Activated CD8-positive, alpha-beta memory T cell treated with anti-CD3 and anti-CD28 coated beads for 1 hour (primary cell): ENCODE measurements around the gene ARHGAP26.
"Not testable (repeated sequence)": the region's sequence is repeated elsewhere in the genome, so short reads cannot be mapped to it uniquely, and the experiment has no call there.

Experiments used
- DNase-seq, 2 donors: peaks; one replicate each; pipeline ENCODE4 v3.0.0-alpha.2; 2020; ENCODE audit warnings: low read depth in 1 of 2; ENCODE audit errors: extremely low read depth in 1 of 2

The ARHGAP26 gene

DNA sequence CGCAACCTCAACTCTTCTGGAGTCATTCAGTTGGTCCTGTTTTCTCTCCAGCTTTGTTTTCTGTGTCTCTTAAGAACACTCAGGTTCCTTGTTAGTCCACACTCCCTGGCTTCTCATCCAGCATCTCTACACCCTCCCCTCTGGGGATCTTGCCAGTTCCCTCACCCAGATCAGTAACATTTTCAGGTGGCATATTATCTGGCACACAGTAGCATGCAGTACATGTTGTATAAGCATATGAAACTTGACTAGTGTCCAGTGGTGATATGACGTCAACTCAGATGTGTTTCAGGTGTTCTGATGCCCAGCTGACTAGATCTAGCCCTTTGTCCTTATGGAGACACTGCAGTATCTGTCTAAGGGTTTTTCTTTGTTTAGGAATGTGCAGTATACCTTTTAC, 184.3 kb downstream of the ARHGAP26 start:
- no peak for DNase-seq

DNA sequence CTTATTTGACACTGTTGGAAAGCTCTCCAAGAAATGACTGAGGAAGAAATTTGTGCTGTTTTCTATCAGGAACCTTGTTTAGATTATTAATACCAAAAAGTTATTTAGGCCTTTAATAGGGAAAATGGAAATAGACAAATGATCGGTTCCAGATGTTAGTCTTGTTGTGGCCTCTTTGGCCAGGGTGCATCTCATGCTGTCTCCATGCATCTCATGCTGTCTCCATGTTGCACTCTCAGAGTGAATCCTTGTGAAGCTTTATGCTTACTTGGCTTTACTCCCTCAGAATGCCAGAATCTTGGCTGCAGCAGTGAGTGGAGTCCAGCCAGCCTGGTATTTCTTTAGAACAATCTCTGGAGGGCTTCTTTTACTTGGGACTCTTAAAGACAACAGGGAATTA, 185.5 kb downstream of the ARHGAP26 start:
- no peak for DNase-seq

DNA sequence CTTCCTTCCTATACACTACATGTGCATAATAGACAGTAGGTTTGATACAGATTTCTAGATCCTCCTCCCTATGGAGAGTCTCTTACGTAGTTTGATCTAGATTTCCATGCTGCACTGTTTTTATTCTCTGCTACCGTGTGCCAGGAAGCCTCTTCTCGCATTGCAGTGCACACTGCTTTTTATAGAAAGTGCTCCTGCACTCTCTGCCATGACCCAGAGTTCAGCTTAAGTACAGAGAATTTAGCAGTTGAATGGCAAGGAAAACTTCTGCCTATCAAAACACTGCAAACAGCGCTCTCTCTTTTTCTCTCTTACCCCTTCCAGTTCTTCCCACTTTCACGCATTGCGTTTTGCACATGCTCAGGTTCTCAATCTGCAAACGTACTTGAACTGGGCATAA, 187.4 kb downstream of the ARHGAP26 start:
- DNase-seq: no peak

- no peak for DNase-seq
Measured at GRCh38 chr5:142958944-142959682, 188.9 kb downstream of the ARHGAP26 start.

DNA sequence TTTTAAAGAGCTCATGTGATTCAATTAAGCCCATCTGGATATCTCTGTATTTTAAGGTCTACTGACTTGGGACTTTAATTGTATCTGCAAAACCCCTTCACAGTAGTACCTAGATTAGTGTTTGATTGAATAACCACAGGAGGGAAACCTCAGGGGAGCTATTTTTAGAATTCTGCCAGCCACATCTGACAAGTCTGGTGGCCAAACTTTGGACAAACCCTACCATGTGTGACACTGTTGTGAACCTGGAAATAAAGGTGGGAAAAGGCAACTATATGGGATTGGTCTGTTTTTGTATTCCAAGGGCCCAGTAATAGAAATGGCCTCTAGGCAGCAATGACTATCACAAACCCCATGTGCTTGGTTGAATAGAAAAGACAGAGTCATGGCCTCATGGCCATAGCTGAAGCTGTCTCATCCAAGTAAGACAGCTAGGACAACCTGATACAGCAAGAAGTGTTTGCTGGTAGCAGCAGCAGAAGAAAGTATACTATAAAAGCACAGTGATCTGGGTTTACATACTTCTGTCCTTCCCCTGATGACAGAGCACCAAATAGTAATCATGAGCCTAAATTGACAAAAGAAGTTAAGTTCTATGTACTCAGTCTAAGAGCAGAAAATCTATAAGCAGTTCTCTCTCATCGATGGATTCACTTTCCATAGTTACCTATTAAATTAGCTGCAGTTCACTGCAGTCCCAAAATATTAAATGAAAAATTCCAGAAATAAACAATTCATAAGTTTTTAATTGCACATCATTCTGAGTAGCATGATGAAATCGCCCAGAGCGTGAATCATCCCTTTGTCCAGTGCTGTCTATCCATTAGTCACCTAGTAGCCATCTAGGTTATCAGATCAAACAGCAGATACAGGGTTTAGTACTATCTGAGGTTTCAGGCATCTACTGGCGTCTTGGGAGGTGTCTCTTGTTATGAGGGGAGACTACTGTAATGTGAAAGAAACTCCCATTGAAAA, 189.8 kb downstream of the ARHGAP26 start:
- DNase-seq: no peak

- DNase-seq: no peak
Measured at GRCh38 chr5:142961440-142962173, 191.4 kb downstream of the ARHGAP26 start.

GRCh38 chr5:142962174-142962533, 192.0 kb downstream of the ARHGAP26 start:
- no peak for DNase-seq

DNA sequence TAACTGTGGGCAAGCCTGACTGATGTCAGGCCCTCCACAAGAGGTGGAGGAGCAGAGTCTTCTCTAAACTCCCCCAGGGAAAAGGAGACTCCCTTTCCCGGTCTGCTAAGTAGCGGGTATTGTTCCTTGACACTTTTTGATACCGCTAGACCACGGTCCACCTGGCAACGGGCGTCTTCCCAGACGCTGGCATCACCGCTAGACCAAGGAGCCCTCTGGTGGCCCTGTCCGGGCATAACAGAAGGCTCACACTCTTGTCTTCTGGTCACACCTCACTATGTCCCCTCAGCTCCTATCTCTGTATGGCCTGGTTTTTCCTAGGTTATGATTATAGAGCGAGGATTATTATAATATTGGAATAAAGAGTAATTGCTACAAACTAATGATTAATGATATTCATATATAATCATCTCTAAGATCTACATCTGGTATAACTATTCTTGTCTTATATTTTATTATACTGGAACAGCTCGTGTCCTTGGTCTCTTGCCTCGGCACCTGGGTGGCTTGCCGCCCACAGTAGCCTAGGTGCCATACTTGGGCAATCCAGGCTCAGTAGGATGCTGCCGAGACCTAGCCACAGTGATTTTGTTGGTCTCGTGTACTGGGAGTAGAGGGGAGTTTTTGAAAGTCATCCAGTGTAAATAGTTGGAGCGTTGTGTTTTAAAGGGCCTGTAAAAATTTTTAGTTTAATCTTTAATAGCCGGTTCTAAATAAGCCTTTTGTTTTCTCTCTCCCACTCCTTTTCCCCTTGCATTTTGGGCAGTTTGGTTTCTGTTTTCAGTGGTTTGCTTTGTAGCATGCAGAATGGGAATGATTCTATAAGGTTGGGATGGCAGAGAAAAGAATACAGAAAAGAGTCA, 195.3 kb downstream of the ARHGAP26 start:
- DNase-seq: not testable (repeated sequence)

GRCh38 chr5:142966121-142966420, 195.9 kb downstream of the ARHGAP26 start:
- DNase-seq: no peak

GRCh38 chr5:142969186-142969585, 199.0 kb downstream of the ARHGAP26 start:
- DNase-seq: no peak

DNA sequence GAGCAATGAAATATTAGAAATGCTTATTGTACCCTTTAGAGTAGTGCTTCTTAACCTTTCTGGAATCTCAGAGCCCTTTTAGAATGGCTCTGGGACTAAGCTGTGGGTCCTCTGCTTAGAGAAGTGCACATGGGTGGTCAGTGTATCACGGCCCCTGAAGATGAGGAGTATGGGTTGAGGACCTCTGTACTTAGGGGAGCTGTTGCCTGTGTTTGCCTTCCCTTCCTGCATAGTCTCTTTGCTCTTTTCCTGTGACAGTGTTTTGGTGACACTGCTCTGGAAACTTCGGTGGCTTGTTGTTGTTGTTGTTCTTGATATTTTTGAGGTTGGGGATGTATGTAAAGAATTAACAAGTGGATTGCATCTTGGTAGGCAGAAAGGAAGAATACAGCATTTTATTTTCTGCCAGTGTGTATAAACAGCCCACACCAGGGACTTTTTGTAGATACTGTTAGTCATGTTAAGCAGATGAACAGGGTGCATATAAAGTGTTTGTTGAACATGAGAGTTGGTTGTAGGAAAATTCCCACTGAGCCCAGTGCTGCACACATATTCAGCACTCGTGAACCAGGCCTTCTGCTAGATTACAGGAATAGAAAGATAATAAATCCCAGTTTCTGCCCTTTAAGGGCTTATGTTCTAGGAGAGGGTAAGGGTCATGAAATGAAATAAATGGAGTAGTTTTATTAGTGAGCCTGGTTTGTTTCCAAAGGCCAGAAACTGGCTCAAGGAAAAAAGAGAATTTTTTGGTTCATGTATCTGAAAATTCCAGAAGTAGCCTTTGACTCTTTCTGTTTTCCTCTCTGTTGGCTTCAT, 199.7 kb downstream of the ARHGAP26 start:
- no peak for DNase-seq

DNA sequence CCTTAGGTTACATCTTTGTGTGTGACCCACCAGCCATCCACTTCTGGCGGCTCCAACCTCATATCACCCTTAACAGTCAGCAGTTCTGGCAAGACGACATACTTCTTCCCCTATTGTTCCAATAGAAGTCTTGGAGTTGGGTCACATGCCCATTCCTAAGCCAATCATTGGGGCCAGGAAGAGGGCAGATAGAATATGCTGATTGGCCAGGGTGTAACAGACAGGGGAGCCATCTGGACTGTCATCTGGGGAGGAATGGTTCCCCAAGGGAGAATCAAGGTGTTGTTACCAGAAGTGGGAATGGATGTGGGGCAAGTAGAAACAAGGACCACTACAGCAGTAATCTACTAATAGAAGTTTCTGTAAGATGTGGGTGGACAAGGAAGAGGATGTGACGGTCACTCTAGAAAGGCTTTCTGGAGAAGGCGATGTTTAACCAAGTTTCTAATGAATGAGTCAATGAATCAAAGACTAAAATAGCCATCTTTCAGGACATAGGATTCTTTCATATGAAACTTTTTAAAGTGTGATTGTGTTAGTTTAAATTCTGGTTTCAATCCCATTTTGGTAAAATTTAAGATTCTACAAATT, 200.4 kb downstream of the ARHGAP26 start:
- DNase-seq: no peak

DNA sequence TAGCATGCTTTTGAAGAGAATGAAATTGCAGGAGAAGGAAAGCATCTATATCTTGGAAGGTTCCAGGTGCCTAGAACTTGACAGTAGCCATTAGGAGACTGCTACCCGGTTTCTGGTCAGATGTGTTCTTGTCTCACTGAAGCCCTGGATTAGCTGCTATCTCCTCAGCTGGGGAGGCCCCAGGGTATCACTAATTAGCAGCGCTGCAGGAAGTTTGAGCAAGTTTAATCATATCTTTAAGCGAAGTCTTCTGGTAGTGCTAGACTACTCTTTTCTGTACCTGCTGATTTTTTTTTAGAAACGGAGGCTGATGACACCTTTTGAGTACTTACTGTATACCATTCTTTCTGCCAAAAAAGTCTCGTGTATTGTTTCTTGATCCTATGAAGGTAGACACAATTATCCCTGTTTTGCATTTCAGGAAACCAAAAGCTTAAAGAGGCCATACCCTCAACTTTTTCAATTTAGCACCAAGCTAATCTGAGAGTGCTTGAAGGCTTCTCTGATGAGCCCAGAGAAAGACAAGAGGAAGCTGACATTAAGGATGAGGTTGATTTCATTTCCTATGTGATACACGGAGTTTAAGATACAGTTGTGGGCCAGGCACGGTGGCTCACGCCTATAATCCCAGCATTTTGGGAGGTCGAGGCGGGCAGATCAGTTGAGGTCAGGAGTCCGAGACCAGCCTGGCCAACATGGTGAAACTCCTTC, 201.3 kb downstream of the ARHGAP26 start:
- no peak for DNase-seq

DNA sequence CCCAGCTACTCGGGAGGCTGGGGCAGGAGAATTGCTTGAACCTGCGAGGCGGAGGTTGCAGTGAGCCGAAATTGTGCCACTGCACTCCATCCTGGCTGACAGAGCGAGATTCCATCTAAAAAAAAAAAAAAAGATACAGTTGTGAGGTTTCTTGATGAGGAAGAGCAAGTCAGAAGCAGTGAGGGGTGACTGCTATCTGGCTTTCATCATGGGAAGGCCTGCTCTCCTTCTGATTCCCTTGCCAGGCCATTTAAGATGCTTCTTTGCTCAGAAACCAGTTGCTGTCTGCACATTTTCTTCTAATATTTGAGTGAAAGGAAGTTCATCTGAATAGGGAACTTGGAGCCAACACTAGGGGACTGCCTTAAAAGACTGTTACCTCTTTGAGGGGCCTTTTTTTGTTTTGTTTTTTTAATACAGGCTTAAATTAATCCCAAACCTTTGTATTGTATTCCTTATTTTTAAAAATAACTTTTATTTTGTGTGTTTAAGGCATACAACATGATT, 201.9 kb downstream of the ARHGAP26 start:
- DNase-seq: no peak

DNA sequence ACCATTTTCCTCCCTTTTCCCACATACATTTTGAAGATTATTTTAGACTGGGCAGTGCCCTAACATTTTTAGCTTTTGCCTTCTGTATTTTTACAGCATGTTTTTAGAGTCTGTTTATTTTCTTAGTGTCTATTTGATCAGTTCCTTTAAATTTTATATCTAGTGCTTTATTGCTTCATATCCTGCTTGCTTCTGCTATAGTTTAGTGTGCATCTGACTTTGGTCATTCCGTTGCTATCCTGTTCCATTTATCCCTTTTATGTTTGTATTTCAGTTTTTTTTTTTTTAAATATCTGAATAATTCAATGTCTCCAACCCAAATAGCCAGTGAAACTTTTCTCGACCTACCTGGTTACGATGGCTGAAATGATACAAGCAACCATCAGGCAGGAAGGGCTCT, 203.8 kb downstream of the ARHGAP26 start:
- no peak for DNase-seq

GRCh38 chr5:142974409-142974808, 204.2 kb downstream of the ARHGAP26 start:
- no peak for DNase-seq

DNA sequence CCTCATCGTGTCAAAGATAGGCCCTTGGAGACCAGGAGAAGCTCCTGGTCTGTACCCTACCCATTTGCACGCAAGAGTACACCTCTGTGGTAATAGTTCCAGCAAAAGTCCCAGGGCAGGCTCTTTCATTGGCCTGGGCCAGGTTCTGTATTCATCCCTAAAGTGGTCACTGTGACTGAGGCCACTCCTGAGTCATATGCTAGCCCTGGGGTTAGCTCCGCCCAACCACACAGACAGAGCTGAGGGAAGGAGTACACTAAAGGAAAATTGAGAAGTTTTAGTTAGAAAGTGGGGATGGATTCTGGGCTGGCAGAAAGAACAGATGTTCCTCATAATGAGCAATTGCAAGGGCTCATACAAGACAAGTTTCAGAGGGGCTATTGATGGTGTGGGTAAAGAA, 206.7 kb downstream of the ARHGAP26 start:
- DNase-seq: no peak

DNA sequence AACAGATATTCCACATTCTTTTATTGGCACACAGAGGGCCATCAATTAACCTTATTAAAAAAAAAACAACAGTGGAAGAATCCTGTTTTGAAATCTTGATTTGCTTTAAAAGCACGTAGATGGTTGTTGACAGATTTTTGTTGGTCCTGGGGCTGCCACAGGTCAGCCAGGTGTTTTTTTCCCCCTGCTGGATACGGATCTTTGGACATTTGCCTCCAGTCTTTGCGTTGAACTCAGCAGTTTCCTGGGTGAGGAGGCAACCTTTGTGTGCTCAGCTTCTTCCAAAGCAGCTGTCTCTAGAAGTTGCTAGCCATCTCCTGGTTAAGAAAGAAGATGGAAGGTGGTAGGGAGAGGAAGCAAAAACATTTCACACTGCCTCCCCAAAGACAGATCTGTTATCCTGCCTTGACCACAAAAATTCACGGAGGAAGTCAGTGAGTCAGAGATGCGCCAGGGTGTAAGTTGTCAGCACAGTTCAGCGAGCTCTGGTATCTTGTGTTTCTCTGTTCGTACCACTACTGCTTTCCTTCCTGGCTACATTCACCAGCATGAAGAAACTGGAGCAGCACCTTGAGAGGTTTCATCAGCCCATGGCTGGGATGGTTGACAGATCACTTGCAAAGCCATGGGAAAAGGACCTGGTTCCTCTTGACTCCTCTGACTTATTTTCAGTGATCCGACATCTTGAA, 207.3 kb downstream of the ARHGAP26 start:
- peak; percentile 16 to 17 for DNase-seq
